Stimulated activated CD4-positive, alpha-beta T cell treated with anti-CD3 and anti-CD28 coated beads, Interleukin-15, amount 100 ng/mL, for 1 hour (primary cell): ENCODE results near the gene ZNF892.

Experiments used
- DNase-seq, 2 donors: peaks; one replicate each; pipeline ENCODE4 v3.0.0-alpha.2; 2020; ENCODE audit warnings: low read depth in 1 of 2, low spot score in 1 of 2

The ZNF892 gene

GRCh38 chr2:95207111-95207961, at the start of gene ZNF892:
Gene ZNF892 (plus strand): TSS chr2:95207521. CDS start chr2:95207816, 295 bp downstream.
- peak; percentile 59 to 72 for DNase-seq

DNA sequence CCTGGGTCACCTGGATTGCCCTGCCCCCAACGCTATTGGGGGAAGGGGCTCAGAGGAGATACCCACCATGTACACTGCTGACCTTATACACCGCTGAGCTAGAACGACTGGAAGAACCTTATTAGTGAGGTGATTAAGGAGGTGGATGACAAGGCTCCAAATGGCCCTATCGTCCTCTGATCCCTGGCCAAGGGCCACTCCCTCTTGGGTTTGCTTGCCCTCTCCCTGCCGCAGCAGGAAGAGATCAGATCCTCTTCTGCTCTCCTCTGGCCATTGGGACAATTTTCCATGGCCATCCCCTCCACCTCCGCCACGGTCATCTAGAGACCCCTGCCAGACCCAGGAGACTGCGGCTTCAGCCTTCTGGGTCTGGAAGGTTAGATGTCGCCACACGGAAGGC, 48.9 kb upstream of the ZNF892 start:
- no peak for DNase-seq

DNA sequence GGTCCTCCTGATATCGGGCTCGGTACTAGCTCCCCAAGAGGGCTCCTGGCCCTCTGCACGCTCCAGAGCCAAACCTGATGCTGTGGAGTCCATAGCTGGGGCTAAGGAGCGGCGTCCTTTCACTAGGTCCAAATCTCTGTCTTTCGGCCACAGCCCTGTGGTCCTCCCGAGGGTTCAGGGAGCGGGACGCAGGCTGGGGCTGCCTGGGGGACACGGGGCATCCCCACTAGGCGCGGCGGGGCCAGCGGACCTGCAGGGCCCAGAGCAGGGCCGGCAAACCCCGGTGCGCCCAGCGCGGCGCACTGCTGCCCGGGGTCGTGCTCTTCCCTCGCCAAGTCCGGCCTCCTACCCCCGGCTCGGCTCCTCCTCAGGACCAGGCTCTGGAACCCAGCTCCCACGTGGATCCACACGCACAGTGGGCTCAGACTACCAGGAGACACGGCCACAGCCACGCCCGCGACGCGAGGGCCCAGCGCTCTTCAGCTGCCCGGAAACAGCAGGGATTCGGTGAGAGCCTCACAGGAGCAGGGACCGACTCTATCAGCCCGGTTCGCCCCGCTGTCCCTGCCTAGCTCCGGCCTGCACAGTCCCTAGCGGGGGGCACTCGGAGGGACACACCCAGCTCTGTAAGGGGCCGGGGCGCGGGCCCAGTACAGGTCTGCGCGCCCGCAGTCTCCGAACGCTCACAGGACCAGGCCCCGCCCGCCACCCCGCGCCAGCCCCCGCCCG, 48.3 kb upstream of the ZNF892 start:
- DNase-seq: no peak

- DNase-seq: peak; percentile 60 to 63
Observed at GRCh38 chr2:95159690-95160449, 47.5 kb upstream of the ZNF892 start, which contains the start of gene ZNF514. Gene ZNF514 (minus strand): TSS chr2:95159848. CDS start chr2:95153253, 6,595 bp downstream.

DNA sequence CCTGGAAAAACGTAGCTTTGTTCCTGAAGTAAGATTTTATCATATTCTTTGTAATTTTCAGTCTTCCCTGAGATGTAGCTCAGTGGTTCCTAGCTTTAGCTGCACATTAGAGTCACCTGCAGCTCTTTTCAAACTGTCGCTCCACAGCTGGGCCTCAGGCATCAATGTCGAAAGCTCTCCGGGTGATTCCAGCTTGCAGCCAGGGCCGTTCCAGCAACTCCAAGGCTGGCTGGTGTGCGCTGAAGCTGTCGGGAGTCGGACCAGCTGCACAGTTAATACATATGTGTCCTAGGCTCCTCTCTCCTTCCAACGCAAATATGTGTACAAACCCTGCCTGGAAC, 42.3 kb upstream of the ZNF892 start:
- DNase-seq: no peak

DNA sequence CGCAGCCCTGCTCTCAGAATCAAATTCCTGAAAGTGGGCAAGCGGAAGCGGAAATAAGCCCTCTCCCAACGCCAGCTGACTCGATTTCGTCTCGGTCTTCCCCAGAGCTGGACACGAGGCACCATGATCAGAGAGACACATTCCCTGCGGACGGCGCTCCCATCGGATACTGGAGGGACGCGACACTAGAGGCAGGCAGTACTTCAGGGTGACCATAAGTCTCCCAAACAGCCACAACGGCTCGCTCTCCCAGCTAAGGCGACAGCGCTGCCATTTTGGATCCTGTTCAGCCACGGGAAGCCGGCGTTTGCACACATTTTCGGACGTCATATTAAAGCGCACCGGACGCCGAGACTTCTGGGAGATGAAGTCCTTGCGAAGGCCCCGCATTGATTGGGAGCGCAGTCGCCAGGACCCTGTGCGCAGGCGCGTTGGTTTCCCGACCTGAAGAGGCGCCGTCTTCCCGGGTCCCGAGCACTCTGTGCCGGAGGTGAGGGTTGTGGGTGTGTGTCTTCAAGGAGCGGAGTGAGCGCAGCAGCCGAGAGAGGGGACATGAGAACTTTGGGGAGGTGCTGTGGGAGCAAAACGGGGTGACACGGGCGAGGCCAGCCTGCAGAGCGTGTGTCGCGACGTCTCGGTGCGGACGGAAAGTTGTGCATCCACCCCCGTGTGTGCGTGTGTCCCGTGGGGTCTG, 41.8 kb upstream of the ZNF892 start, which contains the start of gene ZNF2:
TSS of gene ZNF2 (plus strand) at position 439 of the 694 bp plus-strand sequence. CDS start 10,418 bp downstream, outside the sequence.
- DNase-seq: peak; percentile 91

- DNase-seq: no peak
Observed at GRCh38 chr2:95166065-95166763, 41.1 kb upstream of the ZNF892 start.

GRCh38 chr2:95171902-95172301, 35.4 kb upstream of the ZNF892 start:
- no peak for DNase-seq

- DNase-seq: no peak
Observed at GRCh38 chr2:95174031-95174542, 33.2 kb upstream of the ZNF892 start.

DNA sequence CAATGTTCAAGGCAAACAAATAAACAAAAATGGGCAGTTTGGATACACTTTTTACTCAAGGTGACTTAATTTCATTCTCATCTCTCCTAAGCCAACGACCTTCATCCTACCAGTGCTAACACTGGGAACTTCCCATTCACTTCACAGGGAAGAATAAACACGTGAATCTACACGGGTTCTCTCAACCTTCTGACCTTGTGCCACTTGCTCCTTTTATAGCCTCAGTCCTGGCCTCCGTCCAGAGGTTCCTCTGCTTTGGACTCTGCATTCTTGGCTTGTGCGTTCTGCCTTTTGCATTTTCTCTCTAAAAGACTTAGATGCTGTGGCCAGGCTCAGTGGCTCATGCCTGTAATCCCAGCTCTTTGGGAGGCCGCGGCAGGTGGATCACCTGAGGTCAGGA, 27.9 kb upstream of the ZNF892 start:
- DNase-seq: no peak

GRCh38 chr2:95181774-95182173, 25.5 kb upstream of the ZNF892 start:
- no peak for DNase-seq

- DNase-seq: no peak
Observed at GRCh38 chr2:95185197-95185596, 22.1 kb upstream of the ZNF892 start.

DNA sequence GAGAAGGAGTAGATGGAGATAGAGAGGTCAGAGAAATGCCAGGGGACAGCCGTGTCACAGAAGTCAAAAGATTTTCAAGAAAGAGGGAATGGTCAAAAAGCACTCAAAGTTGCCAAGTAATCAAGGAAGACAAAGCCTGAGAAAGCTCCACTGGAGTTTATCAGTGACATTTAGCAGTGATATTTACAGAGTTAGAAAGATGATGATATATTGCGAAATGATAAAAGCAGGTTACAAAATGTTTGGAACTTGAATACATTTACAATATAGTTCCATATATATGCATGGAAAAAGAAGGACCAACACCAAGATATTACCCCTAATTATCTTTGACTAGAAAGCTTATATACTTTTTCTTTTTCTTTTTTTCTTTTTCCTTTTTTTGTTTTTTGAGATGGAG, 21.3 kb upstream of the ZNF892 start:
- DNase-seq: no peak

- peak; percentile 7 to 25 for DNase-seq
Observed at GRCh38 chr2:95192956-95193355, 14.4 kb upstream of the ZNF892 start.

- DNase-seq: no peak
Observed at GRCh38 chr2:95203911-95204310, 3.4 kb upstream of the ZNF892 start.

- no peak for DNase-seq
Observed at GRCh38 chr2:95204396-95204795, 2.9 kb upstream of the ZNF892 start.

DNA sequence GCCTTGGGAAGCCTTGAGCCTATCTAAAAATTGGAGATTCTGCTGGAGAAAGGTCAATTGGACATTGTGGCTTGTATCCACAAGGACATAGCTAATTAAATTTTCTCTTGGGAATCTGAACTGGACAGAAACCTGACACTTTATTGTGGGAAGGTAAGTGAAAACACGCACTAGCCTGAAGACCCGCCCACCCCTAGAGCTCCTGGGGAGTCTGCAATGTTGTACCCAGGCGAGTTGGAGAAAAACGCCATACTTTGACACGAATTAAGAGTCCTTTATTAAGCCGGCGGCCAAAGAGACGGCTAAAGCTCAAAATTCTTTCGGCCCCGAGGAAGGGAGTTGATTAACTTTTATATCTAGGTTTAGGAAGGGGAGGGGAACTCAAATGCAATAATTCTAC, 1.2 kb upstream of the ZNF892 start:
- no peak for DNase-seq

GRCh38 chr2:95208106-95208505, 785 bp downstream of the ZNF892 start:
- DNase-seq: no peak

- no peak for DNase-seq
Observed at GRCh38 chr2:95215018-95215612, 7.8 kb downstream of the ZNF892 start.

DNA sequence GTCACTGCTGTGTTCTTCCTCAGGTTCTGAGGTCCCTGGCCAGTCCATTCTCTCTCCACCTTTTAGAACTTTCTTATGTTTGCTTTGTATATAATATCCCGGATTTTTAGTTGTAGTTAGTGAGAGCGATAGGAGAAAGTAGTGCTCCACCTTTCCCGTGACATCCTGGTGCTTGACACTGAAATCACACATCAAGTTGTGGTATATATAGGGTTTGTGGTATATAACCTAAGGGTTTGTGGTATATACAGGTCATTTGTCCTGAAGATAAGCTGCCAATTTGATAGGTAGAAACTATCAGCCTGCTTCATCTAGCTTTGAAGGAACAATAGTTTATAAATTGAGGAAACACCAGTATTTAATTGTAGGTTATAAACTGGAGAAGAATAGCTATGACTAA, 13.1 kb downstream of the ZNF892 start:
- no peak for DNase-seq
